ENCODE measurements around the gene SUFU. TPM values are rescaled to one million over a fixed set of nuclear protein-coding genes. Genes with fewer than 3 reads are reported as not detected.
A peak's percentile ranks its signal among the peaks of the same experiment; 100 is the strongest.

Gene SUFU
- total and polyA plus RNA-seq, 2 of the 13 experiments (the other 11 are each of a cell fraction or from before 2014, with no cell fraction given) = 2.9 to 5.5 TPM

GRCh38 chr10:102504179-102504975 is 605 bp downstream of the SUFU start (continued):
- no peak for TF ChIP-seq RFX5 (IDR thresholded peaks at IDR 0.05; ENCODE audit: low read depth, low read length)
- TF ChIP-seq, protein P1, sequence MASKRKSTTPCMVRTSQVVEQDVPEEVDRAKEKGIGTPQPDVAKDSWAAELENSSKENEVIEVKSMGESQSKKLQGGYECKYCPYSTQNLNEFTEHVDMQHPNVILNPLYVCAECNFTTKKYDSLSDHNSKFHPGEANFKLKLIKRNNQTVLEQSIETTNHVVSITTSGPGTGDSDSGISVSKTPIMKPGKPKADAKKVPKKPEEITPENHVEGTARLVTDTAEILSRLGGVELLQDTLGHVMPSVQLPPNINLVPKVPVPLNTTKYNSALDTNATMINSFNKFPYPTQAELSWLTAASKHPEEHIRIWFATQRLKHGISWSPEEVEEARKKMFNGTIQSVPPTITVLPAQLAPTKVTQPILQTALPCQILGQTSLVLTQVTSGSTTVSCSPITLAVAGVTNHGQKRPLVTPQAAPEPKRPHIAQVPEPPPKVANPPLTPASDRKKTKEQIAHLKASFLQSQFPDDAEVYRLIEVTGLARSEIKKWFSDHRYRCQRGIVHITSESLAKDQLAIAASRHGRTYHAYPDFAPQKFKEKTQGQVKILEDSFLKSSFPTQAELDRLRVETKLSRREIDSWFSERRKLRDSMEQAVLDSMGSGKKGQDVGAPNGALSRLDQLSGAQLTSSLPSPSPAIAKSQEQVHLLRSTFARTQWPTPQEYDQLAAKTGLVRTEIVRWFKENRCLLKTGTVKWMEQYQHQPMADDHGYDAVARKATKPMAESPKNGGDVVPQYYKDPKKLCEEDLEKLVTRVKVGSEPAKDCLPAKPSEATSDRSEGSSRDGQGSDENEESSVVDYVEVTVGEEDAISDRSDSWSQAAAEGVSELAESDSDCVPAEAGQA (IDR thresholded peaks at IDR 0.05; ENCODE audit: low read depth) = no peak
- TF ChIP-seq, protein P1 (CRISPR knock-in tag; IDR thresholded peaks at IDR 0.05; ENCODE audit: borderline replicate concordance) = no peak; the same call in 1 of the 2 replicates
- TF ChIP-seq TIGD3 (CRISPR knock-in tag; IDR thresholded peaks at IDR 0.05; ENCODE audit: borderline replicate concordance) = 0 out of 2 replicates have a peak, but pooled peaks have one; percentile 55
- TF ChIP-seq BATF2 (CRISPR knock-in tag; IDR thresholded peaks at IDR 0.05) = 0 out of 2 replicates have a peak, but pooled peaks have one; percentile 40
- TF ChIP-seq ZNF562 (CRISPR knock-in tag; IDR thresholded peaks at IDR 0.05; ENCODE audit: borderline replicate concordance) = no peak
- no peak for TF ChIP-seq HHEX (CRISPR knock-in tag; IDR thresholded peaks at IDR 0.05)
- TF ChIP-seq SOX6 (IDR thresholded peaks at IDR 0.05) = no peak
- no peak; the same call in 1 of the 2 replicates for TF ChIP-seq SOX6 (CRISPR knock-in tag; IDR thresholded peaks at IDR 0.05)
- no peak for TF ChIP-seq ZNF816 (CRISPR knock-in tag; IDR thresholded peaks at IDR 0.05; ENCODE audit: borderline replicate concordance)
- no peak for TF ChIP-seq BHLHE40 (IDR thresholded peaks at IDR 0.05; ENCODE audit: low read length)
- TF ChIP-seq GTF2F1 (IDR thresholded peaks at IDR 0.05; ENCODE audit: low read length) = no peak
- no peak for TF ChIP-seq ZNF557 (CRISPR knock-in tag; IDR thresholded peaks at IDR 0.05)
- no peak for TF ChIP-seq HBP1 (CRISPR knock-in tag; IDR thresholded peaks at IDR 0.05; ENCODE audit: low read depth)
- TF ChIP-seq NONO (IDR thresholded peaks at IDR 0.05) = no peak
- peak; percentile 47; the same call in 1 of the 2 replicates for TF ChIP-seq NONO (CRISPR knock-in tag; conservative IDR thresholded peaks at IDR 0.05)

All from HepG2 (cell line).